HL-60 (cell line): ENCODE results near the gene RHBDD1.

Experiments used
- DNase-seq, 2 experiments: peaks; one replicate each; pipeline ENCODE4 v3.0.0-alpha.2; 2010 to 2020; ENCODE audit warnings: low read depth in 1 of 2, low spot score in 1 of 2
- H3K27ac ChIP-seq: fragments of 250-450 bp; sonication (Bioruptor Pico); replicated peaks from 2 replicates; pipeline ENCODE4 v1.5.1; 2020; ENCODE audit warnings: mild to moderate bottlenecking, moderate library complexity
- H3K27me3 ChIP-seq: fragments of 250-450 bp; sonication (Bioruptor Pico); 2 replicates; pipeline ENCODE4 v1.5.1; 2021; ENCODE audit warnings: mild to moderate bottlenecking, moderate library complexity; ENCODE audit not compliant: insufficient read depth, poor library complexity, severe bottlenecking
- H3K4me3 ChIP-seq: replicated peaks from 2 replicates; pipeline ENCODE4 v1.5.1; 2011; ENCODE audit warnings: mild to moderate bottlenecking, control low read depth, low read length; ENCODE audit not compliant: insufficient read depth
- GABPA ChIP-seq: IDR thresholded peaks from 2 replicates; pipeline ENCODE4 v1.6.1; 2012; ENCODE audit warnings: low read depth
- POLR2AphosphoS5 ChIP-seq: IDR thresholded peaks from 2 replicates; pipeline ENCODE4 v1.6.1; 2012; ENCODE audit warnings: low read depth
- SPI1 ChIP-seq: IDR thresholded peaks from 2 replicates; pipeline ENCODE4 v1.6.1; 2012; ENCODE audit warnings: low read depth, mild to moderate bottlenecking, borderline replicate concordance
- TF ChIP-seq, protein P1 (sequence below): IDR thresholded peaks from 2 replicates; pipeline ENCODE4 v1.6.1; 2012; ENCODE audit warnings: low read depth; ENCODE audit not compliant: insufficient replicate concordance
- TF ChIP-seq, protein P2 (sequence below): IDR thresholded peaks from one replicate; pipeline ENCODE4 v1.5.1; 2011; ENCODE audit warnings: low read length, control low read depth, inconsistent platforms; ENCODE audit not compliant: insufficient read depth

Gene RHBDD1

DNA sequence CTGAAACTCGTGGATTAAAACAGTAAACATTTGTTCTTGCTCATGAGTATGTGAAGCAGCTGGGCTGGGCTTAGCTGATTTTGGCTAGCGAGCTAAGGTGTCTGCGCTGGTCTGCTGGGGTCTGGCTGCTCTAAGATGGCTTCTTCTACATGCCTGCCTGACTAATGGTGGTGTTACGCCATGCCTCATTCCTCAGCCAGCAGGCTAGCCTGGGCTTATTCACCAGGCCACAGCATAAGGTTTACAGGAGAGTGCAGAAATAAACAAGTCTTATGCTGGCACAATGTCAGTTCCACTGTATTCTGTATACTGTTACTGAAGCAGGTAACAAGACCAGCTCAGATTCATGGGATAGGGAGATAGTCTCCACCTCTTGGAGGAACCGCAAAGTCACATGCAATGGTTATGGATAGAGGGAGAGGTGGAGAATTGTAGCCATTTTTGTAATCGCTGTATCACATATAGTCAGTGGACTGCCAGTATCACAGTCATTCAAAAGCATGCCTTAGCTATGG, 80.0 kb downstream of the RHBDD1 start:
- TF ChIP-seq, protein P1, sequence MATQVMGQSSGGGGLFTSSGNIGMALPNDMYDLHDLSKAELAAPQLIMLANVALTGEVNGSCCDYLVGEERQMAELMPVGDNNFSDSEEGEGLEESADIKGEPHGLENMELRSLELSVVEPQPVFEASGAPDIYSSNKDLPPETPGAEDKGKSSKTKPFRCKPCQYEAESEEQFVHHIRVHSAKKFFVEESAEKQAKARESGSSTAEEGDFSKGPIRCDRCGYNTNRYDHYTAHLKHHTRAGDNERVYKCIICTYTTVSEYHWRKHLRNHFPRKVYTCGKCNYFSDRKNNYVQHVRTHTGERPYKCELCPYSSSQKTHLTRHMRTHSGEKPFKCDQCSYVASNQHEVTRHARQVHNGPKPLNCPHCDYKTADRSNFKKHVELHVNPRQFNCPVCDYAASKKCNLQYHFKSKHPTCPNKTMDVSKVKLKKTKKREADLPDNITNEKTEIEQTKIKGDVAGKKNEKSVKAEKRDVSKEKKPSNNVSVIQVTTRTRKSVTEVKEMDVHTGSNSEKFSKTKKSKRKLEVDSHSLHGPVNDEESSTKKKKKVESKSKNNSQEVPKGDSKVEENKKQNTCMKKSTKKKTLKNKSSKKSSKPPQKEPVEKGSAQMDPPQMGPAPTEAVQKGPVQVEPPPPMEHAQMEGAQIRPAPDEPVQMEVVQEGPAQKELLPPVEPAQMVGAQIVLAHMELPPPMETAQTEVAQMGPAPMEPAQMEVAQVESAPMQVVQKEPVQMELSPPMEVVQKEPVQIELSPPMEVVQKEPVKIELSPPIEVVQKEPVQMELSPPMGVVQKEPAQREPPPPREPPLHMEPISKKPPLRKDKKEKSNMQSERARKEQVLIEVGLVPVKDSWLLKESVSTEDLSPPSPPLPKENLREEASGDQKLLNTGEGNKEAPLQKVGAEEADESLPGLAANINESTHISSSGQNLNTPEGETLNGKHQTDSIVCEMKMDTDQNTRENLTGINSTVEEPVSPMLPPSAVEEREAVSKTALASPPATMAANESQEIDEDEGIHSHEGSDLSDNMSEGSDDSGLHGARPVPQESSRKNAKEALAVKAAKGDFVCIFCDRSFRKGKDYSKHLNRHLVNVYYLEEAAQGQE = no peak
- TF ChIP-seq POLR2AphosphoS5 = no peak
- TF ChIP-seq SPI1 = no peak
- TF ChIP-seq, protein P2, sequence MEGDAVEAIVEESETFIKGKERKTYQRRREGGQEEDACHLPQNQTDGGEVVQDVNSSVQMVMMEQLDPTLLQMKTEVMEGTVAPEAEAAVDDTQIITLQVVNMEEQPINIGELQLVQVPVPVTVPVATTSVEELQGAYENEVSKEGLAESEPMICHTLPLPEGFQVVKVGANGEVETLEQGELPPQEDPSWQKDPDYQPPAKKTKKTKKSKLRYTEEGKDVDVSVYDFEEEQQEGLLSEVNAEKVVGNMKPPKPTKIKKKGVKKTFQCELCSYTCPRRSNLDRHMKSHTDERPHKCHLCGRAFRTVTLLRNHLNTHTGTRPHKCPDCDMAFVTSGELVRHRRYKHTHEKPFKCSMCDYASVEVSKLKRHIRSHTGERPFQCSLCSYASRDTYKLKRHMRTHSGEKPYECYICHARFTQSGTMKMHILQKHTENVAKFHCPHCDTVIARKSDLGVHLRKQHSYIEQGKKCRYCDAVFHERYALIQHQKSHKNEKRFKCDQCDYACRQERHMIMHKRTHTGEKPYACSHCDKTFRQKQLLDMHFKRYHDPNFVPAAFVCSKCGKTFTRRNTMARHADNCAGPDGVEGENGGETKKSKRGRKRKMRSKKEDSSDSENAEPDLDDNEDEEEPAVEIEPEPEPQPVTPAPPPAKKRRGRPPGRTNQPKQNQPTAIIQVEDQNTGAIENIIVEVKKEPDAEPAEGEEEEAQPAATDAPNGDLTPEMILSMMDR = no peak
- Histone ChIP-seq H3K27ac (no peak overlapping the region), H3K27me3 (no peaks in the 10 kb centered on the region), H3K4me3 (no peak overlapping the region)
- no peak for DNase-seq

DNA sequence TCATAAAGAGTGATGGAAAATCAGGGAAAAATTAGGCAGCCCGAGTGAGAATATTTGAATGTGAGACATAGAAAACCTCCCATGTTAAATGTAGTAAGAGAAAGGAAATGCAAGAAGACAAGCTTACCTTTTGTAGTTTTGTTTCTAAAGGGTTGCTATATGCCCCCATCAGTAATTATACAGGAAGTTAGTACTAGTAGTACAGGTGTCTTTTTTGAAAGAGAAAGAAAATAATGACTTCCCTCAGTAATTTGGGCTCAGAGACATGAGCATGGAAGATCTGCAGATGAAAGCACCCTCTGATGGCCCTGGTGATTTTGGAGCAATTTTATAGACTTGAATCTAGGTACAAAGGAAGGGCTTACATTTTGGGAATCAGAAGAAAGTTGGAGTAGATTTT, 80.8 kb downstream of the RHBDD1 start:
- H3K27ac ChIP-seq = no peak overlapping the region

DNA sequence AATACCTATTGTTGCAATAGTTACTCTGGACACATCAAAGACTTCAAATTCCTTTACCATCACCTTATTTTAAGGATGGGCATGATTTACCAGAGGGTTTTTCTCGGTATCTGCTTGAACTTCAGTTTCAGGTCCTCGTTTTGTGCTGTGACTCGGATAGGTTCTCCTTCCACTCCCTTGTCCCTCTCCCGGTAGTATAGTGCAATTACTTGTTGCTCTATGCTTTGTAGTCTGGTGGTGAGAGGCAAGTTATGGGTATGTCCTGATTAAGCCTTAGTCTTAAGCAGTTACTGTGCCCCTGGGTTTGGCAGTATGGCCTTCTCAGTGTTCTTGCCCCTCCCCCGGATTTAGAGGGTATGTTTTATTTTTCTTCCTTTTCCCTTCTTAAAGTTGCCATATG, 96.6 kb downstream of the RHBDD1 start:
- H3K4me3 ChIP-seq = no peak overlapping the region

More for the DNA sequence above, 80.8 kb downstream of the RHBDD1 start:
- no peak overlapping the region for H3K4me3 ChIP-seq
- no peak for DNase-seq
- TF ChIP-seq, protein P1 = no peak
- TF ChIP-seq, protein P2 = no peak
- TF ChIP-seq POLR2AphosphoS5 (no peak), GABPA (no peak), SPI1 (no peak)
- no peaks in the 10 kb centered on the region for H3K27me3 ChIP-seq

More for the DNA sequence above, 96.6 kb downstream of the RHBDD1 start:
- no peak for DNase-seq
- Histone ChIP-seq H3K27ac (no peak overlapping the region), H3K27me3 (no peaks in the 10 kb centered on the region)
- TF ChIP-seq GABPA = no peak
- TF ChIP-seq SPI1 = no peak
- TF ChIP-seq, protein P1 = no peak
- TF ChIP-seq, protein P2 = no peak
- no peak for TF ChIP-seq POLR2AphosphoS5
